Midbrain (tissue), 1 donor: ENCODE measurements around the gene PAFAH1B1.
"Not testable (repeated sequence)": the region's sequence is repeated elsewhere in the genome, so short reads cannot be mapped to it uniquely, and the experiment has no call there.

Experiments
- DNase-seq: peaks from one replicate; lab custom pipeline; 2025; lab: John Stamatoyannopoulos, UW

PAFAH1B1 gene

DNA sequence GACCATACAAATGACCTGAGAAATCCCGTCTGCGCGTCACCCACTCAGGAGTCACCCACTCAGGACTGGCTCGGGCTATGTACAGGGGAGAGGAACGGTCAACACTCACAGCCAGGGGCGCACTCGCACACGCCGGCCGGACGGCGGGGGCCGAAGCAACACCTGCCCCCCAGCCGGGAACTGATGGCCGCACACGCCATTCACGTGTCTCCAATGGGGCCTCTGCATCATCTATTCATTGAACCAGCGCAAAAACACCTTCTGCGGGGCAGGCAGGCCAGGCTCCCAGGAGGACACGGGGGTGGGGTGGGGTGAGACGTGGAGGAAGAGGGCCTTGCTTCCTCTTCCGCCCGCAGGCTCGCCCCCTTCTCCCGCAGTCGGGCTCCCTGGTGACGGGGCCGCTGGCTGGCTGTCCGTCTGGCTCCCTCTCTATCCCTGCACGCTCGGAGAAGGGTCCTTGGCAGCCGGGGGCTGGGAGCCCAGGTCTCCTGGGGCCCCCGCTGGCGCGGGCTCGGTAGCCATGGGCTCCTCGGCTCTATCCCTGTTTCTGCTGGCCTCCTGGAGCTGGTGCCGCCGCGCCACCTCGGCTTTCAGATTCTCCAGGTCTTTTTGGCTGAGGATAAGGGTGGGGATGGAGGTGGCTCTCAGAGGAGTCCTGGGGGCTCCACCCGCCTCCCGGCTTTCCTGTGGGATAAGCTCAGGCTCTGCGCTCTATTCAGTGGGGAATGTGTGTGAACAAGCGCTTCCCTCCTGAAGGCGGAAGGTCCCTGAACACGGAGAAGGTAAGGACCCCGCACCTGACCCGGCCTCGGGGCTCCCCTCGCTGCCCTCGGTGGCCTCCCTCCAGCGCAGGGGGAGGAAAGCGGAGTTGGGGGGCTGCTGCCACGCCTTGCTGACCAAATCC lies 97.0 kb downstream of the PAFAH1B1 start:
- DNase-seq, result no peak

DNA sequence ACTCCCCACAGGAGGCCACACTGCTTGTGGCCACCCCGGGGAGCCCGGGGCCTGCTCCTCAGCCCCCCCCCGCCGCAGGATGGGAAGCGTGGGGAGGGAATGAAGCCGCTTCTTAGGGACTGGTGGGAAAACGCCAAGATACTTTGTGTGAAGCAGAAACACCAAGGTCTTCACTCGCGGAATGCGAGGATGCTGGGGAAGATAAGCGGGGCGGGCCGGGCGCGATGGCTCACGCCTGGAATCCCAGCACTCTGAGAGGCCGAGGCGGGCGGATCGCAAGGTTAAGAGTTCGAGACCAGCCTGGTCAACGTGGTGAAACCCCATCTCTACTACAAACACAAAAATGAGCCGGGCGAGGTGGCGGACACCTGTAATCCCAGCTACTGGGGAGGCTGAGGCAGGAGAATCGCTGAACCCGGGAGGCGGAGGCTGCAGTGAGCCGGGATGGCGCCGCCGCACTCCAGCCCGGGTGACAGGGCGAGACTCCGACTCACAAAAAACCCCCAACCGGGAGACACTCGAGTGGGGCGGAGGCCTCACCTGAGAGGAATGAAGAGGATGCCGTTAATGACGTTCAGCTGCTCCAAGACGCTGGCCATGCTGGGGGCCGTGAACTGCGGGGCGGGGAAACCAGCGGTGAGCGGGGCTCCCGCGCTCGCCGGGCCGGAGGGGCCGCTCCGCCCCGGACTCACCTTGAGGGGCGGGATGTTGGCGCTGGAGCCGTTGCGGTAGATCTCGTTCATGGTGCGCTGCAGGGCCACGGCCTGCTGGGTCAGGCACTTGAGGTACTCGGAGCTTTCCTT lies 97.8 kb downstream of the PAFAH1B1 start:
- no peak for DNase-seq

DNA sequence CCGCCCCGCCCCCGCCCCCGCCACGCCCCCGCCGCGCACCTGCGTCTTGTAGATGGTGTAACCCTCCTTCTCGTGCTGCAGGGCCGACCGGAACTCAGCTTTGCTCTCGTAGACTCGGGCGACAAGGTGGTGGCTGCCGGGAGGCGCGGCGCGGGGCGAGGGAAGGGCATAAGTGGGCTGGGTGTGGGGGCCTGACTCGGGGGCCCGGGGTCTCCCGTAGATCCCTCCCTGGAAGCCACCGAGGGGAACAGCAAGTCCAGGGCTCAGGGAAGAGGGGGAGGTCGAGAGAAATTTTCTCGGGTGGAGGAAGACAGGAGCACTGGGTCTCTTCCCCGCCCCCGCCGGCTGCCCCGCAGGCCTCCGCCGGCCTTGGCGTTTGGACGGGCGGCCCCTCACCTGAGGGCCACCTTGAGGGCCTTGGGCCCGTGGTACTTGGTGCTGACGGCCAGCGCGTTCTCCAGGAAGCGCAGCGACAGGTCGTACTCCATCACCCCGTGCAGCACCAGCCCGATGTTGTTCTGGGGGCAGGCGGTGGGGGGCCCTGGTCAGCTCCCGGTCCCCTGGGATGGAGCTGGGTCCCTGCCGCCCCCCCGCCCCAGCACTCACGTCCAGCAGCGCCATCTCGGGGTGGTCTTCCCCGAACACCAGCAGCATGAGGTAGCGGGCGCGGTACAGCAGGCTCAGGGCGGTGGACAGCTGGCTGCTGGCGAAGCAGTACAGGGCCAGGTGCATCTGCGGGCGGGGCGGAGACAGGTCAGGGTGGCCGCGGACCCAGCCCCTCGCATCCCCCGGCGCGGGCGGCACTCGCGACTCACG lies 98.7 kb downstream of the PAFAH1B1 start:
- DNase-seq, result no peak

DNA sequence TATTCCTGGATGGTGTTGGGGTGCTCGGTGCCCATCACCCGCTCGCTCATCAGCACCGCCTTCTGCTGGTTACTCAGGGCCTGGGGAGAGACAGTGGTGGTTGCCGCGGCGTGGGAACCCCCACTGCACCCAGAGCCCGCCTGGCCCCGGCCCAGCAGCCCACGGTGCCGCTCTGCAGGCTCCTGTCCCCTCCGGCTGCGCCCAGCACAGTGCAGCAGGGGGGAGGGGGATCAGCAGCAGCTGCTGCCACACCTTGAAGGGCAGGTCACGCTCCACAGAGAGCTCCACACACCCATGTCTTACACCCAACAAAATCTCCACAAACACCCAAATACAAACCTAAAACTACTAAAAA lies 99.3 kb downstream of the PAFAH1B1 start:
- DNase-seq, result no peak

DNA sequence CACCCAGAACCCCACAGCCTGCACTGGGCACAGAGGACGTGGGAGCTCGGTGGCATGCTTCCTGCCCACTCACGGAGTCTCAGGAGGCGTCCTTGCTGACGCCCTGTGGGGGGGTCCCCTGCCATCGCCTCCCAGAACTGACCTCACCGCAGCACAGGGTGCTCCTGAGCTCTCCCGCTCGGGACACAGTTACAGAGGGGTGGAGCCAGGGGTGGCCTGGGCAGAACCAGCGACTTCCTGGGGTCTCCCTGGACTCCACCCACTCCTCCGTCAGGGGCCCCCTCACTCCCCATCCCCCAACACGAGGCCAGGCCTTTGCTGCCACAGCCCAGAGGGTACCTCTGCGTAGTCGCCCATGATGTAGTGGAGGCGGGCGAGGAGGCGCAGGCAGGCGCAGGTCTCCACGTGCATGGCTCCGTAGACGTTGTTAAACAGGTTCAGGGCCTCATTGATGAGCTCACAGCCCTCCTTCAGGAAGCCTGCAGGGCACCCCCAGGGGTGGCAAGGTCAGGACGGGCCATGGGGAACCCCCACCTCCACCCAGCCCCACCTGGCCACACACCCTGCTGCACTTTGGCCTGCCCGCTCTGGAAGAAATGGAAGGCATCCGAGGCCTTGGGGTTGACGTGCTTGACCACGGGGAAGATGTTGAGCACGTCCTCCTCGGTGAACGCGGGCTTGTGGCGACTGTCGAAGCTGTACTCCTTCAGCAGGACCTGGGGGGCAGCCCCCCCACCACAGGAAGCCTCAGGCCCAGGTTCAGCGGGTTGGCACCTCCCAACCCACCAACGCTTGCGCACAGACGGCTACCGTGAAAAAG lies 100.3 kb downstream of the PAFAH1B1 start:
- DNase-seq, result no peak

DNA sequence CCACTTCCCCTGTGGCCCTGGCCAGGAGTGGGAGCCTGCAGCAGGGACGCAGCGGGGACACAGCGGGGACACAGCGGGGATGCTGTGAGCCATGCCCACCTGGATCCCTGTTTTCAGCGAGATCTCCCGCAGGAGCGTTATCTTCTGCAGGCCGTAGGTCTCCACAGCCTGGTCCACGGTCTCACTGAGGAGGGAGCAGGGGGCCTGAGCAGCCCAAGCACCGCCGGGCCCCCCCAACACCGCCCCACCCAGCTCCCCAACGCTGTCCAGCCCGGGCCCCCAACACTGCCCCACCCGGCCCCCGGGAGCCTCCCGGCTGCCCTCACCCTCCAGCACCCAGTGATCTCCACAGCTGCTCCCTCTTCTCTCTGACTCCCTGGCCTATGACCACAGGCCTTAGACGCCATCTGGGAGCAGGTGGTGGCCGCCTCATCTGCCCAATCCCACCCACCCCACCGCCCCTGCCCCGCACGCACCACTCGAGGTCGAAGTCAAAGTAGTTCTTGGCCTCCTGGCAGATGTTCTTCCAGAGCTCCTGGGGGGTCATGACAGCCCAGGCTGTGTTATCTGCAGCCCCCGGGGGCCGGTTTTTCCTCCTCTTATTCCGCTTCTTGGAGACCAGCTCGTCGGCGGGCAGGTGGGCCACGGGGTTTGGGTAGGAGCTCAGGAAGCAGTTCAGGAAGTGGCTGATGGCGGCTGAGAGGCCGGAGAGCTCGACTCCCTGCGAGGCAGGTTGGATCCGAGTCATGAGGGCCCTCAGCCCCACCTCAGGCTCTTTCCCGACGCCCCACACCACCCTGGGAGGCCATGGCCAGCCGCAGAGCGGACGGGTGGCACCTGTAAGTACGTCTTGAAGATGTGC lies 101.2 kb downstream of the PAFAH1B1 start:
- DNase-seq, result no peak

DNA sequence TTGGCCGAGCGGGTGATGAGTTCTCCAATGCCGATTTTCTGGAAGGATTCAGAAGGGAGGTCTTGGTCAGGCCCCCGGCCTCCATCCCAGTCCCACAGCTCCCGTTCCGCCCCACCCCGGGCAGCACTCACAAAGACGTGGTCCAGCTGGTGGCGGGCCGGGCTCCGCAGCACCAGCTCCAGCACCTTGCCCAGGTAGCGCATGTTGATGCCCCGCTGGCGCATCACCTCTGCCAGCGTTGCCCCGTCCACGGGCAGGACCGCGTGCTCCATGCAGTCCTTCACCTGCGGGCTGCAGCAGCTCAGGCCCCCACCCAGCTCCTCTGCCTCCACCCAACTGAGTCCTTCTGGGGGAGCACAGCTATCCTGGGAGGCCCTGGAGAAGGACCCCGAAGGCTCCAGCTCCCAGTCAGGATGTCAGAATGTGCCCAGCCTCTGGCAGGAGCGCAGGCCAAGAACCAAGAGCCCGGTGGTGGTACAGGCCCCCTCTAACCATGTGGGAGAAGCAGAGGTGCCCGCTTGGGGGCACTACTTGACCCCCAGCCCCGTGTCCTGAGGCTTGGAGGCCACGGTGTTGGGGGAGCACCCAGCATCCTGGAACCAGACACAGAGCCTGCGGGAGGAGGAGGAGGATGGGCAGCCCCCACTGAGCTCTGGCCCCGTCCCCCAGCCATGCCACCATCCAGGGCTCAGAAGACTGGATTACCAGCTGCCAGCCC lies 101.9 kb downstream of the PAFAH1B1 start:
- DNase-seq, result no peak

DNA sequence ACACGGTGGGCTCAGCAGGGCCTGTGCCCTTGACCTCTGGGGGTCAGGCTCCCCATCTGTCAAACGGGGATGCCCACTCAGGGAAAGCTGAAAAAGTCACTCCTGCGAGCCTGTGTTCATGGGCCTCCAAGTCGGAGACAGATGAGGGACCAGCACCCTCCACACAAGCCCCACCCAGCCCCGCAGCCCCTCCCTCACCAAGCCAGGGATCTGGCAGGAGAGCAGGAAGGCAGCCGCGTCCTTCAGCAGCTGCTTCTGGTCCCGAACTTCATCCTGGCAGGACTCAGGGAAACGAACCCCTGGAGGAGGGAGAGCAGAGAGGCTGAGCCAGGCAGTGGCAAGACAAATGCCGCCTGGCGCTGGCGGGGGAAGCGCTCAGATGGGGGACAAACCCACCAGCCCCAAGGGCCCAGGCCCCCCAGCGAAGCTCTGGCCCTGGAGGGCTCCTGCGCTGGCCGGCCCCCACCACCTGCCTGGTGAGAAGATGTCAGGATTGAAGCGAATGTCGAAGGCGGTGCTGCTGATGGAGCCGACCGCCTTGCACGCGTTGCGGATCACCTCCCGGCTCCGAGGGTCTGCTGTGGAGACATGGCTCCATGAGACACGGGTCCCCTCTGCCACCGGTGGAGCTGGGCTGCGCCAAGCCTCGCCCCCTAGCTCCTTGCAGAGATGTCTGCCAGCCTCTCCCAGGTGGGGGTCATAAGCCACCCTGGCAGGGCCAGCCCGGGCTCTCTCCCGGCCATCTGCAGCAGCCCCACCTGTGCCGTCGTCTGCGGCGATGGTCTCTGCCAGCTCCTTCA lies 102.7 kb downstream of the PAFAH1B1 start:
- no peak for DNase-seq

DNA sequence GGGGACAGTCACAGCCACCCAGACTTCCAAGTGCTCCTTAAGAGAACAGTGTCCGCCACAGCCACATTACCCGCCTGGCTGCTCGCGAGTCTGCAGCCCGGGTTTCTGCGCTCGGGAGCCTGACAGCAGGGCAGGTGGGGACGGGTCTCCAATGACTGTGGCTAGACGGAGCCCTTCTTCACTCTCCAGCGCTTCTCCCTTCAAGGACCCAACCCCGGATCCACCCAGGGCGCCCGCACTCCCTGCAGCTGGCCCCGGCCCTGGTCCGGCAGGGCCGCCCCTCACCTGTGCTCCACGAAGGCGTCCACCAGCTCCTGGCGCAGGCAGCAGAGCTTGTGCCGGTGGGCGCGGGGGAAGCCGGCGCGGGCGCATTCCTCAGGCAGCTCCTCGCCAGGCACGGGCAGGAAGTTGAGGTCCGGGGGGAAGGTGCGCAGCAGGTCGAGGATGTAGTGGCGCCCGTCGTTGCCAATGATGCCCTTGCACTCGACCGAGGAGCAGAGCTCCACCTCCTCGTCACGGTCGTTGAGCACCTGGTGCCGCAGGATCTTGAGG lies 104.2 kb downstream of the PAFAH1B1 start:
- DNase-seq, result no peak

DNA sequence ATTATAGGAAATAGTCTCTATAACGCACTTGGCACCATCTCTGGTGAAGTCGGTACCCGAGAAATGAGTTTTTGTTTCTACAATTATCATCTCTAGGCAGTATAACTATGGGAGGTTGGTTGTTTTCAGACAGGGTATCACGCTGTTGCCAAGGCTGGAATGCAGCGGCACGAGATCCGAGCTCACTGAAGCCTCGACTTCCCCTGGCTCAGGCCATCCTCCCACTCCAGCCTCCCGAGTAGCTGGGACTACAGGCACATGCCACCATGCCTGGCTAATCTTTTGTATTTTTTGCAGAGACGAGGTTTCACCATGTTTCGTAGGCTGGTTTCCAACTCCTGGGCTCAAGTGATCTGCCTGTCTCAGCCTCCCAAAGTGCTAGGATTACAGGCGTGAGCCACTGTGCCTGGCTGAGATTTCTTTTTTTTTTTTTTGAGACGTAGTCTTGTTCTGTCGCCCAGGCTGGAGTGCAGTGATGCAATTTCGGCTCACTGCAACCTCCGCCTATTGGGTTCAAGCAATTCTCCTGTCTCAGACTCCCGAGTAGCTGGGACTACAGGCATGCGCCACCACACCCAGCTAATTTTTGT lies 105.9 kb downstream of the PAFAH1B1 start:
- not testable (repeated sequence) for DNase-seq

DNA sequence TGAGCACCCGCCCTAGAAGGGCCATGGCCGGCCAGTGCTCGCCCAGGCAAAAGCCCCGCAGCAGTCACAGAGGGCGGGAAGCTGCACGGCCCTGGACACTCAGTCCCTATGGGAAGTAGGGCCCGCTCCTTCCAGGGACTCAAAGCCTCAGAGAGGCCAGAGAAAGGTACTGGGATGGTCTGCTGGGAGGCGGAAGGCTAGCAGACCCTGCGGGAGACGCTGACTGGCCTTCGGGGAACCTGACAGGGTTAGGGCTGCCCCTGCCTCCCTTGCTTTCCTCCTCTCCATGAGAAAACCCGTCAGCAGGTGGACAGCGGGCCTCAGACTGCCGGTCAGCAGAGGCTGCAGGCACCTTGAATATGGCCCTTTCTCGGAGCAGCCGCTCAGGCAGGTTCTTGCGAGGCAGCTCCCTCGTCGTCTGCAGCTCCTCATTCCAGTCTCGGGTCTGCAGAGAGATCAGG lies 106.6 kb downstream of the PAFAH1B1 start:
- no peak for DNase-seq

DNA sequence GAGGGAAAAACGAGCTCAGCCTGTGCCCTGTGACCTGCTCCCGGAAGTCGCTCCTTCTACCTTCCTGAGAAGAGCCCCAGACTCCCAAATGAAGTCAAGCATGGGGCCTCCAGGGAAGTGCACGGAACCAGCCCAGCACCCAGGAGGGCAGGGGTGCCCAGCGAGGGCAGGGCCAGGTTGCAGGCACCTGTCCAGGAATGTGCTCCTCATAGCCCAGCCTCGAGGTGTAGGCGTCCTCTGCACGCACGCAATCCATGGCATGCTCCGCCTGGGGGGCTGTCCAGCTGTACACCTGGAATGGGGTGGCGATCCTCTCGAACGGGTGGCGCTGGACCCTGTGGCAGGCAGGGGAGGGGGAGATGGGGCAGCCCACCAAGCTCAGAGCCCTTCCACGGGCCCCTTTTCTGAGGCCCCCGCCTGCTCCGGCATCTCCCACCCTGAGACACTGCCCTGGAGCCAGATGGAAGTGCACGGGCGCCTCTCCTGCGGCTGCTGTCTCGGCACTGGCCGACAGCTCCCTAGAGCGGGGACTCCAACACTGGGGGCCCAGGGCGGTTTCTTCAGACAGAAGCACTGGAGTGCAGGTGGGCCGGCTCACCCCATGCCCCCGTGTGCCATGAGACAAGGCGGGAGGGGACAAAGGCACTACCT lies 107.2 kb downstream of the PAFAH1B1 start:
- DNase-seq, result no peak

DNA sequence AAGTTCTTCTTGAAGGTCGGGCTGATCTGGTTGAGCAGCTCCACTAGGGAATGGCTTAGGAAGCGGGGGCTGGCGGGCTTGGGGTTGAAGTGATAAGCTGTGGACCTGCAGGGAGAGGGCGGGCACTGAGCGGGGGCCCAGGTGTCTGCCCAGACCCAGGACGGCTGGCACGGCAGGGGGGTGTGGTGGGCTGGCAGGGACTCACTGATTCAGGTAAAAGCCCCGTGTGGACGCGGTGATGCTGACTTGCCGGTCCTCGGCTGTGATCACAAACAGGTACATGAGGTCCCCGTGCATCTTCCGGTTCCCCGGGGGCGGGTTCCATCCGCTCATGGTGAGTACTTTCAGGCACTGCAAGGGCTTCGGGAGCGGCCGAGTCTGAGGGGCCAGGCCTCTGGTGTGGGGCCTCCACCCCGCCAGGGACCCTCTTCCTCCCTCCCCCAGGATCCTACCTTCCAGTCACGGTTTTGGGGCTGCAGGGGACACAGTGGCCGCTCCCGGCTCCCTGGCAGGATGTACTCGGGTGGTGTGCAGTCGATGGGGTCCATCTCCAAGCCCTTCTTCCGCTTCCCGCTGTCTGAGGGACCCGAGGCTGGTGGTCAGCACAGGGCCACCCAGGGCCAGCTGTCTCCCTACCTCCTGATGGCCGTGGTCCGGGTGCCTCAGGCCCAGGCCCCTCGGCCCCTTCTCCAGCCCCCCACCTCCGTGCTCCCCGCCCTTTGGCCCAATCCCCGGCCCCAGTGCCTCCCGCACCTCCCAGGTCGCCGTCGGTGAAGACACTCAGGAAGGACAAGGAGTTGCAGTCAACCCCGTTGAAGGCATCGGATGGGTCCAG lies 107.9 kb downstream of the PAFAH1B1 start:
- DNase-seq, result no peak

DNA sequence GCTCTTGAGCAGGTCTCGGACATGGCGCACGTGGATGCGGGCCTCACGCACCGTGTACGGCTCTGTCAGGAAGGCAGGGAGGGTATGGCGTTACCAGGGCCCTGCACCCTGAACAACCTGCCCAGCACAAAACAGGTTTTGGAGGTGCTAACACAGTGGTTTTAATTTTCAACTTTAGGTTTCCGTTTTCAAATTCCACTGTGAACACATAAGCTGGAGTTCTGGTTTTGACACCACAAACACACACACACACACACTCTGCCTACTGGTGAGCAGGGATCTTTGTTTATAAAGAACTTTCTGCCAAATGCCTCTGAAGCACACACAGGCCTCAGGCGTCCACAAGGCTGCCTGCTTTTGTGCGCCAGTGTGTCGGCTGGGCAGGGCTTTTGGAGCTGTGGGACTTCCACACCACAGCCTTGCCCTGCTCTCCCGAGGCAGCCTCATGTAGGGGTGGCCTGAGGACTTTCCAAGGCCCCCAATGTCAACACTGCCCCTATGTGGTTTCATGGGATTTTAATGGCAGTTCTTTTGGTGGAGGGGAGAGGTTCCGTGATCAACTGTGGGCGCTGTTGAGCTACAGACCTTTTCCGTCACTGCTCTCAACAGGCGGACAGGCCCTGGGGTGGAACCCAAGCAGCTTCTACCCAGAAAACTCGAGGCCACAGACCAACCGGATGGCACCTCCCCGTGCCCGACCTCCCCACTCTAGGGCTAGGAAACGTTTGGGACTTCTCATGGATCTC lies 108.7 kb downstream of the PAFAH1B1 start:
- DNase-seq, result no peak

DNA sequence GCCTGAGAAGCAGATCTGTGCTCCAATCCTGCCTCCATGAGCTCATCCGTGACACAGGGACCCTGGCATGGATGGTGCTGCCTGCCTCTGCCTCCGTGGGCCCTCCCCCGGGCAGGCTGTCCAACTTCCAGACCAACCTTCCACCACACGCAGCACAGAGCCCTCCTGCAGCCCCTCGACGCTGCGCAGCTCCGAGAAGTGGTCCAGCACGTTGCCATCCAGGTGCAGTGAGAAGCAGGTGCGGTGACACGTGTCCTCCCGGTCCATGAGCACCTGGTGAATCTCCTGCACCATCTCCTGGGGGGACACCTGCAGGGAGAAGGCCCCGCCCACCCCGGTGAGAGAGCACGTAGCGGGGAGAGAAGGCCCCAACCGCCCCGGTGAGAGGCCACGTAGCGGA lies 109.7 kb downstream of the PAFAH1B1 start:
- DNase-seq, result no peak

DNA sequence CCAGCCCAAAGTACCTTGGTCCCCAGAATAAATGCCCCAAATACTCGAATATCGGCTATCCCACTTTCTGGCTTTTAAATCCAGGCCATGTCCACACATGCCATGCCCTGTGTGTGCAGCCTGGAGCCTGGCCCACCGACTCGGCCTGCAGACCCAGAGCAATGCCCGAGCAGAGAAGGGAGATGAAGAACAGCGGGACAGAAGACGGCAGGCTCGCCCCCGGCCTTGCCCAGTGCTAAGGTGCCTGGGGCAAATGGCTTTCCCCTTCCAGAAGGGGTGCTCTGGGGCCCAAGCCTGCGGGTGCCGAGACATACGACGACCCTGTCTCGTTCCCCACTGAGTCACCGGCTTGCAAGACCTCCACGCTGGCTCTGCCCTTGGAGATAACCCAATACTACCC lies 110.2 kb downstream of the PAFAH1B1 start:
- no peak for DNase-seq
